NB4 (cell line): ENCODE measurements around the gene KIRREL1.

Source experiments
- CTCF ChIP-seq: IDR thresholded peaks from one replicate; pipeline ENCODE4 v1.5.1; 2012; ENCODE audit warnings: low read depth, low read length
- MYC ChIP-seq: IDR thresholded peaks from 2 replicates; pipeline ENCODE4 v1.6.1; 2011; ENCODE audit warnings: low read depth, low read length
- POLR2A ChIP-seq: IDR thresholded peaks from 2 replicates; pipeline ENCODE4 v1.6.1; 2011; ENCODE audit warnings: mild to moderate bottlenecking; ENCODE audit not compliant: insufficient read length; ENCODE audit errors: extremely low read depth
- TF ChIP-seq, protein P1 (sequence below): IDR thresholded peaks from 2 replicates; pipeline ENCODE4 v1.6.1; 2011; ENCODE audit warnings: low read depth, low read length

DNA sequence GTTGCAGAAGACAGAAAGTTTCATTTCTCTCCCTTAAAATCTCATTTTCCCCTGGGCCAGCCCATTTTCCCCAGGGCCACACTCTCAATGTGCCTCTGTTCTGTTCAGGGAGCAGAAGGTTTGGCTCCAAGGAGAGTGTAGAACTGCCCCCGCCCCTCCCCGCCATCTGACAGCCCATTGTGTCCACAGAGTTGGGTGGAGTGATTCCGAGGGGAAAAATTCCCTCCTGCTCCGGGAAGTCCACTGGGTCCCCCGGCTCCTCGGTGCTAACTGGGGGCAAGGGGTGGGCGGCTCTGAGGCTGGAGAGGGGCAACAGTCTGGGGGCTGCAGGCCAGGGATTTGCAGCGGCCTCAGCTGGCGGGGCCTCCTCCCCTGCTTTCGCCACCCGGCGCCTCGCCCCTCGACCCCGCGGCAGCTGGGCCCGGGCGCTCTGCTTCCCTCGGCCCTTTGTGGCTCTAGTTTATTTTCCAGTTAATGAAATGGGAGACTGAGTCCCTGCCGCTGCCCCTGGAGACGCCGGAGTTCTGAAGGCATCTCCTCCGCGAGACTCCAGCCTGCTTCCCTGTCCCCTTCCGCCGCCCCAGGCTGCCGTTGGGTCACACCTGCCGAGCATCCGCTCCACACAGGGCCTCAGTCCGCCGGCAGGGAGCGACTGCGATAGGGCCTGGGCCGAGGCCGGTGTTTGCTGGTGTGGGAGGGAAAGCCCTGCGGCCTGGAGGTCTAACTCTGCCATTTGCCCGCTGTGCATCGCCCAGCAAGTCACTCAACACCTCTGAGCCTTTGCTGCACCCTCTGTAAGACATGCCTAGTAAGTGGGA is 14.7 kb upstream of the KIRREL1 start:
- TF ChIP-seq CTCF (no peak), MYC (no peak), POLR2A (no peak)
- TF ChIP-seq, protein P1, sequence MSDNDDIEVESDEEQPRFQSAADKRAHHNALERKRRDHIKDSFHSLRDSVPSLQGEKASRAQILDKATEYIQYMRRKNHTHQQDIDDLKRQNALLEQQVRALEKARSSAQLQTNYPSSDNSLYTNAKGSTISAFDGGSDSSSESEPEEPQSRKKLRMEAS, result no peak
